HCT116 (cell line): ENCODE measurements around the gene ECE1. TPM values are rescaled to one million over a fixed set of nuclear protein-coding genes. Genes with fewer than 3 reads are reported as not detected.

ENCODE experiments used
- ATAC-seq: fragments of 200-7000 bp; cut with Tn5 transposase; 2 replicates; pipeline ENCODE4 v1.9.1; 2020; ENCODE audit warnings: mild to moderate bottlenecking, moderate library complexity
- BruUV-seq: library from RNA; stranded (reverse); fragments of 400-500 nt; replicated peaks from 2 replicates; lab custom pipeline; 2021; lab: Mats Ljungman, UMichigan
- CTCF ChIA-PET: fragments of 300-600 bp; sonication (Branson Sonifier 250); formaldehyde crosslinking; loops from one replicate; lab custom pipeline; 2021; ENCODE audit warnings: antibody characterized with exemption; lab: Charles Lee
- POLR2A ChIA-PET: fragments of 300-600, 350-600 bp; sonication (Branson Sonifier 250); formaldehyde crosslinking; loops from one replicate; lab custom pipeline; 2021; ENCODE audit warnings: antibody characterized with exemption; lab: Charles Lee
- RAD21 ChIA-PET, 2 experiments: fragments of 300-600 bp; sonication (Branson Sonifier 250); formaldehyde crosslinking; loops; one replicate each; lab custom pipeline; 2023; ENCODE audit warnings: low total read pairs in 2 of 2; ENCODE audit not compliant: uncharacterized antibody in 2 of 2, unreplicated experiment in 2 of 2, low non-redundant PET in 1 of 2; lab: Charles Lee
- DNase-seq: peaks from one replicate; pipeline ENCODE4 v3.0.0-alpha.2; 2010; ENCODE audit warnings: low read depth, low spot score
- H2AFZ ChIP-seq: fragments of 200-600 bp; shearing (Covaris generic), sonication (generic); 2 replicates; pipeline ENCODE4 v1.6.1; 2017; ENCODE audit warnings: low read depth, mixed run types, mixed read lengths, antibody characterized with exemption, low read length; ENCODE audit not compliant: poor library complexity, severe bottlenecking
- H3K27ac ChIP-seq: 2 replicates; pipeline ENCODE4 v1.5.1; 2012; ENCODE audit warnings: low read depth, low read length
- H3K27me3 ChIP-seq: fragments of 200-600 bp; sonication (generic); 2 replicates; pipeline ENCODE4 v1.6.1; 2016; ENCODE audit warnings: mixed run types, low read length, mixed read lengths; ENCODE audit not compliant: insufficient read depth
- H3K36me3 ChIP-seq, 2 experiments: fragments of 200-500 bp in 1 of 2; fragments of 200-600 bp in 1 of 2; sonication (Bioruptor generic) in 1 of 2; sonication (generic) in 1 of 2; 2 replicates each; pipeline versions ENCODE4 v1.5.1 to v1.6.1; 2014 to 2016; ENCODE audit warnings: low read length in 2 of 2, inconsistent platforms in 1 of 2, mixed read lengths in 1 of 2, mixed run types in 1 of 2; ENCODE audit not compliant: insufficient read depth in 2 of 2, control insufficient read depth in 1 of 2
- H3K4me1 ChIP-seq, 2 experiments: fragments of 200-600 bp in 1 of 2; sonication (generic) in 1 of 2; 2 replicates each; pipeline versions ENCODE4 v1.5.1 to v1.6.1; 2012 to 2017; ENCODE audit warnings: low read length in 2 of 2, inconsistent platforms in 1 of 2, mild to moderate bottlenecking in 1 of 2, mixed read lengths in 1 of 2, mixed run types in 1 of 2, moderate library complexity in 1 of 2; ENCODE audit not compliant: insufficient read depth in 2 of 2, control insufficient read depth in 1 of 2
- H3K4me2 ChIP-seq: fragments of 200-600 bp; sonication (generic); 2 replicates; pipeline ENCODE4 v1.6.1; 2017; ENCODE audit warnings: mixed run types, low read length, mixed read lengths
- H3K4me3 ChIP-seq, 2 experiments: fragments of 200-600 bp in 1 of 2; sonication (generic) in 1 of 2; replicated peaks in 1 of 2; 2 replicates each; pipeline ENCODE4 v1.5.1; 2011 to 2016; ENCODE audit warnings: low read length in 2 of 2, control low read depth in 1 of 2, low read depth in 1 of 2, mild to moderate bottlenecking in 1 of 2, mixed read lengths in 1 of 2, mixed run types in 1 of 2
- H3K79me2 ChIP-seq: fragments of 200-600 bp; sonication (generic); 2 replicates; pipeline ENCODE4 v1.6.1; 2017; ENCODE audit warnings: mild to moderate bottlenecking, mixed run types, low read length, moderate library complexity, mixed read lengths; ENCODE audit not compliant: insufficient read depth
- H3K9ac ChIP-seq: fragments of 200-600 bp; sonication (generic); 2 replicates; pipeline ENCODE4 v1.6.1; 2016; ENCODE audit warnings: low read length, mixed read lengths
- H3K9me2 ChIP-seq: fragments of 200-600 bp; sonication (generic), shearing (Covaris generic); 2 replicates; pipeline ENCODE4 v1.6.1; 2017; ENCODE audit warnings: mixed run types, mild to moderate bottlenecking, moderate library complexity; ENCODE audit not compliant: insufficient read depth
- H3K9me3 ChIP-seq, 2 experiments: fragments of 200-500 bp in 1 of 2; fragments of 200-600 bp in 1 of 2; sonication (Bioruptor generic) in 1 of 2; sonication (generic) in 1 of 2; 2 replicates each; pipeline ENCODE4 v1.6.1; 2014 to 2017; ENCODE audit warnings: low read length in 2 of 2, mixed read lengths in 2 of 2, inconsistent platforms in 1 of 2, low read depth in 1 of 2, mild to moderate bottlenecking in 1 of 2, mixed run types in 1 of 2, moderate library complexity in 1 of 2; ENCODE audit not compliant: control insufficient read depth in 1 of 2, insufficient read depth in 1 of 2
- H4K20me1 ChIP-seq: fragments of 200-600 bp; sonication (generic), shearing (Covaris generic); 2 replicates; pipeline ENCODE4 v1.6.1; 2017; ENCODE audit warnings: mixed run types, mild to moderate bottlenecking, moderate library complexity; ENCODE audit not compliant: insufficient read depth
- CBX3 ChIP-seq: IDR thresholded peaks from 2 replicates; pipeline ENCODE4 v1.6.1; 2012; ENCODE audit warnings: low read depth
- EZH2phosphoT487 ChIP-seq: fragments of 200-600 bp; IDR thresholded peaks from 2 replicates; pipeline ENCODE4 v1.6.1; 2018; ENCODE audit warnings: antibody characterized with exemption, borderline replicate concordance
- FOSL1 ChIP-seq: IDR thresholded peaks from 2 replicates; pipeline ENCODE4 v1.6.1; 2012; ENCODE audit warnings: low read depth
- JUND ChIP-seq: IDR thresholded peaks from 2 replicates; pipeline ENCODE4 v1.6.1; 2012
- RAD21 ChIP-seq: IDR thresholded peaks from 2 replicates; pipeline ENCODE4 v1.6.1; 2012; ENCODE audit warnings: low read depth, mild to moderate bottlenecking
- ZNF274 ChIP-seq: fragments of 200-500 bp; sonication (Bioruptor generic); IDR thresholded peaks from 2 replicates; pipeline ENCODE4 v1.6.1; 2014; ENCODE audit warnings: mild to moderate bottlenecking, low read depth, low read length, inconsistent platforms
- intact Hi-C: fragments of 100-400 bp; cut with micrococcal nuclease; formaldehyde crosslinking; loops from 2 replicates; pipeline ENCODE4 v1.10.0; 2022
- total RNA-seq: library from RNA; stranded (reverse); gene quantifications from one replicate; pipeline ENCODE4 v1.2.1, GENCODE V29; 2021; ENCODE audit not compliant: unreplicated experiment
- TF ChIP-seq, protein P1 (sequence below): IDR thresholded peaks from 2 replicates; pipeline ENCODE4 v1.6.1; 2012; ENCODE audit warnings: low read depth

The ECE1 gene
- total RNA-seq, 1 experiment from 2014 or later = 66.8 TPM

DNA sequence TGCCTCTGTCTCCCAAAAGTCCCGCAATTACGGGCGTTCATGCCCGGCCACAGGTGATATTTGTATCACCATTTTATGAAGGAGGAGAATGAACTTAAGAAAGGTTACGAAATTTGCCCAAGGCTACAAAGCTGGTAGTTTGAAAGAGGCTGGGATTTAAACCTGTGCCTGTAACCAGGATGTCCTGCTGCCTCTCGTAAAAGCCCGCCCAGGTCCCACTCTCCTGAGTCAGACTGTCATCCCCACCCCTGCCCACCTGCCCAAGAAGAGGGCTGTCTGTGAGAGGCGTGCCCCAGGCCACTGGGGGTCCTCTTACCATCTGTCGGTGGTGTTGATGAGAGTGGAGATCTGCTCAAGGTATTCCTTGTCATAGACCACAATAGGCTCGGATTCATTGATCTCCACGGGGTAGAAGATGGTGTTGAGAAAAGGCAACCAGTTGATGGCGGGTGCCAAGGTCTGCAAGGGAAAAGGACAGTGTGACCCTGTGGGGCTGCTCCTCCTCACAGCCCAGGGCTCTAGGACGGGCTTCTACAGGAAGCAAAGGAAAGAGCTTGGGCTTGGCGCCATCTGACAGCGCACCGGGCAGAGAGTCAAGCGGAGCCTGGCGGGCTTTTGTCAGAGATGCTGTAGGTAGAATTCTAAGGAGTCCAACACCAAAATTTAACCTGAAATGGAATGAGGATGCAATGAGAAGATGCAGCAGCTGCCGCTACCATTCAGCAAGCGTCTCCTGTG lies 43.2 kb downstream of the ECE1 start:
- no peaks in the 10 kb centered on the region for H3K79me2 ChIP-seq
- no peaks in the 10 kb centered on the region for H3K9me2 ChIP-seq
- no peak overlapping the region for H3K4me3 ChIP-seq
- POLR2A ChIA-PET = no interaction called here
- TF ChIP-seq EZH2phosphoT487 (no peak), JUND (no peak), ZNF274 (no peak), RAD21 (no peak), FOSL1 (no peak), CBX3 (no peak)
- TF ChIP-seq, protein P1, sequence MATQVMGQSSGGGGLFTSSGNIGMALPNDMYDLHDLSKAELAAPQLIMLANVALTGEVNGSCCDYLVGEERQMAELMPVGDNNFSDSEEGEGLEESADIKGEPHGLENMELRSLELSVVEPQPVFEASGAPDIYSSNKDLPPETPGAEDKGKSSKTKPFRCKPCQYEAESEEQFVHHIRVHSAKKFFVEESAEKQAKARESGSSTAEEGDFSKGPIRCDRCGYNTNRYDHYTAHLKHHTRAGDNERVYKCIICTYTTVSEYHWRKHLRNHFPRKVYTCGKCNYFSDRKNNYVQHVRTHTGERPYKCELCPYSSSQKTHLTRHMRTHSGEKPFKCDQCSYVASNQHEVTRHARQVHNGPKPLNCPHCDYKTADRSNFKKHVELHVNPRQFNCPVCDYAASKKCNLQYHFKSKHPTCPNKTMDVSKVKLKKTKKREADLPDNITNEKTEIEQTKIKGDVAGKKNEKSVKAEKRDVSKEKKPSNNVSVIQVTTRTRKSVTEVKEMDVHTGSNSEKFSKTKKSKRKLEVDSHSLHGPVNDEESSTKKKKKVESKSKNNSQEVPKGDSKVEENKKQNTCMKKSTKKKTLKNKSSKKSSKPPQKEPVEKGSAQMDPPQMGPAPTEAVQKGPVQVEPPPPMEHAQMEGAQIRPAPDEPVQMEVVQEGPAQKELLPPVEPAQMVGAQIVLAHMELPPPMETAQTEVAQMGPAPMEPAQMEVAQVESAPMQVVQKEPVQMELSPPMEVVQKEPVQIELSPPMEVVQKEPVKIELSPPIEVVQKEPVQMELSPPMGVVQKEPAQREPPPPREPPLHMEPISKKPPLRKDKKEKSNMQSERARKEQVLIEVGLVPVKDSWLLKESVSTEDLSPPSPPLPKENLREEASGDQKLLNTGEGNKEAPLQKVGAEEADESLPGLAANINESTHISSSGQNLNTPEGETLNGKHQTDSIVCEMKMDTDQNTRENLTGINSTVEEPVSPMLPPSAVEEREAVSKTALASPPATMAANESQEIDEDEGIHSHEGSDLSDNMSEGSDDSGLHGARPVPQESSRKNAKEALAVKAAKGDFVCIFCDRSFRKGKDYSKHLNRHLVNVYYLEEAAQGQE = no peak
- no peak overlapping the region for H3K27ac ChIP-seq
- no TSS peak for BruUV-seq
- no peak overlapping the region for H3K4me2 ChIP-seq
- H3K9ac ChIP-seq = no peak overlapping the region
- intact Hi-C loops = no loop called here
- H3K9me3 ChIP-seq = no peaks in the 10 kb centered on the region
- peaks cover 6% of the 10 kb centered on the region in 2 experiments for H3K4me1 ChIP-seq
- DNase-seq = no peak
- ATAC-seq = no peak
- CTCF ChIA-PET = interaction anchor here (1.2 to 2.6 kb wide), 3 partner anchors 8 to 121 kb away, joined by 4 to 9 read pairs (median 4); no protein-coding TSS in a partner anchor
- H4K20me1 ChIP-seq = no peaks in the 10 kb centered on the region
- no peaks in the 10 kb centered on the region for H3K27me3 ChIP-seq
- no peak overlapping the region for H2AFZ ChIP-seq
- RAD21 ChIA-PET = interaction anchor here in 1 of 2 experiments (1.8 kb wide), 1 partner anchor 121 kb away, joined by 6 read pairs; no protein-coding TSS in a partner anchor
- peaks cover 0 to 3% of the 10 kb centered on the region in 2 experiments; a peak in 2 of 4 replicates for H3K36me3 ChIP-seq
